ENCODE measurements around the gene ZNF516. TPM values are rescaled to one million over a fixed set of nuclear protein-coding genes. Genes with fewer than 3 reads are reported as not detected.

Gene ZNF516
- total and polyA plus RNA-seq, 2 experiments from 2014 or later, result 18.2 to 29.2 TPM

GRCh38 chr18:76431437-76432273 lies 63.4 kb downstream of the ZNF516 start:
- H3K9me2 ChIP-seq (replicated peaks; ENCODE audit: insufficient read depth), result no peaks in the 10 kb centered on the region
- no peaks in the 10 kb centered on the region for H3K4me1 ChIP-seq (ENCODE audit: insufficient read depth)
- no peak overlapping the region for H3K4me2 ChIP-seq
- H3K4me3 ChIP-seq, result no peak overlapping the region
- no peaks in the 10 kb centered on the region for H3K27me3 ChIP-seq
- H3K36me3 ChIP-seq (replicated peaks; ENCODE audit: insufficient read depth, low read depth), result no peaks in the 10 kb centered on the region
- H2AFZ ChIP-seq, result no peak overlapping the region
- no peak overlapping the region for H3K27ac ChIP-seq
- DNase-seq (ENCODE audit: low spot score), result no peak
- peaks cover 100% of the 10 kb centered on the region for H3K79me2 ChIP-seq
- 96% methylated on average over 28 of the region's 29 CpGs for WGBS (ENCODE audit: low lambda C conversion rate, missing lambda C conversion rate)
- TF ChIP-seq EZH2 (IDR thresholded peaks at IDR 0.05; ENCODE audit: borderline replicate concordance), result no peak
- TF ChIP-seq EZH2phosphoT487 (IDR thresholded peaks at IDR 0.05; ENCODE audit: low read depth, severe bottlenecking, unreplicated experiment), result no peak
- no peak for TF ChIP-seq CTCF (IDR thresholded peaks at IDR 0.05; ENCODE audit: poor library complexity)
- H4K20me1 ChIP-seq (ENCODE audit: insufficient read depth, poor library complexity, severe bottlenecking), result peaks cover 80% of the 10 kb centered on the region
- H3K9me3 ChIP-seq (ENCODE audit: low read depth), result no peaks in the 10 kb centered on the region

- no peak overlapping the region for H3K27ac ChIP-seq
- H3K9me3 ChIP-seq (ENCODE audit: low read depth), result no peaks in the 10 kb centered on the region
- H3K4me3 ChIP-seq, result no peak overlapping the region
- no peak overlapping the region for H2AFZ ChIP-seq
- H3K9me2 ChIP-seq (replicated peaks; ENCODE audit: insufficient read depth), result no peaks in the 10 kb centered on the region
- 97% methylated on average over 4 of the region's 4 CpGs for WGBS (ENCODE audit: low lambda C conversion rate, missing lambda C conversion rate)
- peaks cover 9% of the 10 kb centered on the region for H3K4me1 ChIP-seq (ENCODE audit: insufficient read depth)
- H3K4me2 ChIP-seq, result no peak overlapping the region
- no peak for DNase-seq (ENCODE audit: low spot score)
- H4K20me1 ChIP-seq (ENCODE audit: insufficient read depth, poor library complexity, severe bottlenecking), result peaks cover 83% of the 10 kb centered on the region
- H3K27me3 ChIP-seq, result no peaks in the 10 kb centered on the region
- H3K79me2 ChIP-seq, result peaks cover 100% of the 10 kb centered on the region
- H3K36me3 ChIP-seq (replicated peaks; ENCODE audit: insufficient read depth, low read depth), result no peaks in the 10 kb centered on the region
- no peak for TF ChIP-seq EZH2phosphoT487 (IDR thresholded peaks at IDR 0.05; ENCODE audit: low read depth, severe bottlenecking, unreplicated experiment)
- no peak for TF ChIP-seq EZH2 (IDR thresholded peaks at IDR 0.05; ENCODE audit: borderline replicate concordance)
- TF ChIP-seq CTCF (IDR thresholded peaks at IDR 0.05; ENCODE audit: poor library complexity), result no peak
These were observed 64.4 kb downstream of the ZNF516 start for GRCh38 chr18:76430636-76431035.

DNA sequence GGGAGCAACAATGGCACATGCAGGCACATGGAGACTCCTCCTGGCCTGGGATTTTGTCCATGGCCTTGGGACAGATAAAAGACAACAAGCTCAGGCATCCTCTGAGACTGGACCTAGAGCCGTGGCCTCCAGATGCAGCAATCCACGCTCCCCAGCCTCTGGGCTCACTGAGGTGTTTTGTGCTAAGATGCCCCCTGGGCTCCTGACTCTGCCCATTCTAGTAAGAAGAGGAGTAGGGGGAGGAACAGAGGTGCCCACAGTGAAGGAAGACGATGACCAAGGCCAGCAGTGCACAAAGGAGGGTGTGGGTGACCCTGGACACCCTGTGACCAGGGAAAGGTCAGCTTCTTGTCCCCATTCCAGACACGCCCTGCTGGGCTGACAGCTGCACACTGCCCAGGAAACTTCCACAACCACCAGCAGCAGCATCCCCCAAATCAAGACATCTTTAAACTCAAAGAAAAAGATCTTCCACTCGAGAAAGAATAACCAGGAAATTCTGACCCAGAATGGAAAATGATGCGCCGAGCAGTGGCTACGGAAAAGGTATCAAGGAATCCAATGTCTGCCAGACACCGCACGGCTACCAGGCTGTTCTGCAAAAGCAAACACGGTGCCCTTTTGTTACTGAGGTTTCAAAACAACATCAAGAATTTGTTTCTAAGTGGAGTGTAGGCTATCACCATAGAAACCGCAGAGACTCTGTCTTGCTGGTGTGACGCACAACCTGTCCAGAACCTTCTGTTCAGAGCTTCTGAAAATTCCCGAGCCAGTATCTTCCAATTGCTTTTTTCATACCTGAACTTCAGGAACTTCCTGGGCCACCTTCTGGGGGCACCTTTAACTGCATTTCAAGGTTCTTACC lies 65.5 kb downstream of the ZNF516 start:
- no peak for DNase-seq (ENCODE audit: low spot score)
- Histone ChIP-seq H3K4me3 (no peak overlapping the region), H3K4me1 (ENCODE audit: insufficient read depth) (peaks cover 9% of the 10 kb centered on the region), H3K79me2 (peaks cover 100% of the 10 kb centered on the region), H4K20me1 (ENCODE audit: insufficient read depth, poor library complexity, severe bottlenecking) (peaks cover 84% of the 10 kb centered on the region), H3K36me3 (replicated peaks; ENCODE audit: insufficient read depth, low read depth) (no peaks in the 10 kb centered on the region), H2AFZ (no peak overlapping the region), H3K4me2 (no peak overlapping the region), H3K27ac (no peak overlapping the region), H3K9me2 (replicated peaks; ENCODE audit: insufficient read depth) (no peaks in the 10 kb centered on the region), H3K9me3 (ENCODE audit: low read depth) (no peaks in the 10 kb centered on the region), H3K27me3 (no peaks in the 10 kb centered on the region)
- WGBS (ENCODE audit: low lambda C conversion rate, missing lambda C conversion rate), result 95% methylated on average over 14 of the region's 14 CpGs
- no peak for TF ChIP-seq CTCF (IDR thresholded peaks at IDR 0.05; ENCODE audit: poor library complexity)
- TF ChIP-seq EZH2 (IDR thresholded peaks at IDR 0.05; ENCODE audit: borderline replicate concordance), result no peak
- no peak for TF ChIP-seq EZH2phosphoT487 (IDR thresholded peaks at IDR 0.05; ENCODE audit: low read depth, severe bottlenecking, unreplicated experiment)

All from hepatocyte (in vitro differentiated cells).